HL-60/S4 treated with retinoic acid at 250 ng/mL for 4 days and 3 days (cell line): ENCODE data around the gene PEX19.
"Not testable (repeated sequence)": the region's sequence is repeated elsewhere in the genome, so short reads cannot be mapped to it uniquely, and the experiment has no call there.

Experiments
- in situ Hi-C: fragments of 300-500 bp; cut with MboI; formaldehyde crosslinking; loops from 2 replicates; pipeline ENCODE4 v1.7.0; 2022; ENCODE audit warnings: low sequenced_read_pairs

Gene PEX19, protein sequence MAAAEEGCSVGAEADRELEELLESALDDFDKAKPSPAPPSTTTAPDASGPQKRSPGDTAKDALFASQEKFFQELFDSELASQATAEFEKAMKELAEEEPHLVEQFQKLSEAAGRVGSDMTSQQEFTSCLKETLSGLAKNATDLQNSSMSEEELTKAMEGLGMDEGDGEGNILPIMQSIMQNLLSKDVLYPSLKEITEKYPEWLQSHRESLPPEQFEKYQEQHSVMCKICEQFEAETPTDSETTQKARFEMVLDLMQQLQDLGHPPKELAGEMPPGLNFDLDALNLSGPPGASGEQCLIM

DNA sequence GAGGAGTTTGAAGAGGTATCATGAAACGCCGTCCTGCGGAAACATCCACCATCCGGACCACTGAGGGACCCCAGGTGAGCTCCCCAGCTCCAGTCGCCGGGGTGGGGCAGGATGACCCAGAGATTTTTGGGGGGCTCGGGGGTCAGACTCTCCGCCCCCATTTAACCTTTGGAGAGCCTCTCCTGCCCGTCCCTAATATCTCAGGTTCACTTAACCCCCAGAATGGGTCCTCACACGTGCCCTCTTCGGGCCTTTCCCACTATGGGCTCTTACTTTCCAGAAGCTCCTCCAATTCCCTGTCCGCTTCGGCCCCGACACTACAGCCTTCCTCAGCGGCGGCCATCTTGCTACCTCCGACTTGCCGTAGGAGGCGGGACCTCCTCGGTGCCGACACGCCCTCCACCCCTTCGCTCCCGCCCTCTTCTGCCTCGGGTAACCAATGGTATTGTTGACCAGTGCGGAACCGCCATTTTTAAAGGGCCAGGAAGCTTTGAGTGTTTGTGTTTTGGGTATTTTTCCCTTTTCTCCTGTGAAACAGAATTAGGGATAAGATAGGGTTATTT, at the start of gene PEX19:
Gene PEX19, minus strand, starts transcription at position 352 of the 563 bp plus-strand sequence. Its CDS starts 9 bp downstream, at position 343.
- in situ Hi-C loops = no loop called here

DNA sequence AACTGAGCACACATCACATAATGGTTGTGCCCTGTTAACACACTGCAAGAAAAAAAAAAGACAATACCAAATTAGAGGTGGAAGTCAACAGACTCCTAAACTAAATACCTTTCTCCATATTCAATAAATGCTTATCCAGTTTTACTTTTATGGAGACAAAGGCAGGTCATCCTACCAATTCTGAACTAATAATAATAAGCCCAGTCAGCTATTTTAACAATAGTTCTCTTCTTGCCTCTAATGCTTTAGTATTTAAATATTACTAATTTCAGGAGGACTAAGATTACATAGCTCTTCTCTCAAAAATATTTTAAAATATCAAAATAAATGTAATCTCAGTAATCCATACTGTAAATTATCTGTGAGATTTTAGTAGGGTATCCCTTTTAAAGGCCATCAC, 47.6 kb upstream of the PEX19 start:
- in situ Hi-C loops = no loop called here

DNA sequence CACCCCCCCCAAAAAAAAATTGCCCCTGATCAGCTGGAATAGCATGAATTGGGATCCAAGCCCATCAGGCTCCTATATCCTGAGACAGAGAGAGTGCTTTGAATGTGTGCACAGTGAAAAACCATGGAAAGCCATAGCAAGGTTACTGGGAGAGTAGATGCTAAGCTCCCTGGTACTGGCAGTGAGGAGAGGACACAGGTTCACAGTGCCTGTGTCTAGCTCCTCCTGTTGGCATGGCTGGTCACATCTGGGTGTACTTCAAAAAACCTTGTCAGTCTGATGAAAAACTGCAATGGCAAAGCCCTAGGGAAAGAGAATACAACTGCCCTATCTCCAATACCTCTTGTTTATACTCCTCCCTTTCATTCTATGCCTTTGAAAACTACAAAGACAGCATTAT, 45.2 kb upstream of the PEX19 start:
- in situ Hi-C loops = no loop called here

DNA sequence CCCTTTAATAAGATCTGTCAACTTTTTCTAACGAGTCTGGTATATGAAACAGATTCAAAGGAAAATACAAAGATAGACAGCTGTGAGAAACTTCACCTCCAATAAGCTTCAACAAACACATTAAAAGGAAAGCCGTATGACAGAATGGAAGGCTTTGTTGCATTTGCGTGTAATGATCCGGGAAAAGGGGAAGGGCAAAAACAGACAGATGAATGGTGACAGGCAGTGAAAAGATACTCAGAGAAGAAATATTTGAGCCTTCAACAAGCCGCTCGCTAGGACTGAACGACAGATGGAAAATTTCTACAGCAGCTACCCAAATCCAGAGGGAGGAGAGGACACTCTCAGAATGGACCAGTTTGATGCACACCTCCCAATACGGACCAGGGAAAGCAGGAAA, 43.3 kb upstream of the PEX19 start:
- in situ Hi-C loops = no loop called here

DNA sequence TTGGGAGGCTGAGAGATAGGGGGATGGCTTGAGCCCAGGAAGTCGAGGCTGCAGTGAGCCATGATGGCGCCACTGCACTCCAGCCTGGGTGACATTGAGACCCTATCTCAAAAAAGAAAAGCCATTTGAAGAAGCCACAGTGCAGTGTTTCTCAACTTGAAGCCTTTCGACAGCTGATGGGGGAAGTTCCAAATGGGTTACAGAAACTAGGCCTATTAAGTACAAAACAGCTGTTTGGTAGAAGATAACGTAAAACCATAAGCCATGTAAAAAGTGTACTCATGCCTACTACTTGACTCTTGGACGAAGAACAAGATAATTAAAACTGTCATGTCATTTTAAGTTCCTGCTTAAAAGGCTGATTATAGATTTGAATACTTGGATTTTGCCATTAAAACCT, 41.5 kb upstream of the PEX19 start:
- in situ Hi-C loops = no loop called here

DNA sequence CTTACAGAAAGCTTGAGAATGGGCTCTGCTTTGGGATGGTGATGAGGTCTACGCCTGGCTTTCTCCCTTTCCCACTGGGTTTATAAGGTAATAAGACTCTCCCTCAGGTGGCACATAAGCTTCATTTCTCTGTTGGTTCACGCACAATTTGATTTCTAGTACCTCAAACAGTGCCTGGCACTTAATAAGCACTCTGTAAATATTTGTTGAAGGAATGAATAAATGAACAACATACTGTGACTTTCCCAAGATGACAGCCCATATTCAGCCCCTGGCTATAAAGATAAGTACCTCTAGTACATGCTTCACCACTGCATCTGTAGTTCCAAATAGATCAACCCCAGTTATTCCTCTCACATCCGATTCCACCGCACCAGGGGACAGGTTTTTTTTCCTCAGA, 40.3 kb upstream of the PEX19 start:
- in situ Hi-C loops = no loop called here

DNA sequence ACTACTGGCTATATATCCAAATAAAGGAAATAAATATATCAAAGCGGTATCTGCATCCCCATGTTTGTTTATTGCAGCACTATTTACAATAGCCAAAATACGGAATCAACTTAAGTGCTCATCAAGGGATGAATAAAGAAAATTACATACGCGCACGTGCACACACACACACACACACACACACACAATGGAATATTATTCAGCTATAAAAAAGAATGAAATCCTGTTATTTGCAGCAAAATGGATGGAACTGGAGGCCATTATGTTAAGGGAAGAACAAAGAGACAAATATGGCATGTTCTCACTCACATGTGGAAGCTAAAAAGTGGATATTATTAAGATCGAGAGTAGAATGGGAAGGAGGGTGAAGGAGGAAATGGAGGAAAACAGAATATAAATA, 37.9 kb upstream of the PEX19 start:
- in situ Hi-C loops = no loop called here

DNA sequence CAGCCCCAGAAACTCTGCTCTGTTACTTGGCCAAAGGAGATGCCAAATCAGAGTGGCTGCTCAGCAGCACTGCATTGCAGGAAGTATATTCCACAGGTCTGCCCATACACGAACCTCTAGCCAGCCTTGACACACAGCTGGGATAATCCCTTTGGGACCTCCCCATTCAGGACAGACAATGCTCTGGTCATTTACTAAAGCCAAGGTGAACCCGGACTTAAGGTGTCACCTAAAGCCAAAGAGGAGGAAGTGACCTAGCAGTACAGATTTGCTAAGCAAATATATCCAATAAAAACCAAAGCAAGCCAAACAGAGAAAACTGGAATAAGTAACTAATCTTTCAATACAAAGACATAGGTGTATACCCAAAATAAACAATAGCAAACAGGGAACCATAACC, 30.4 kb upstream of the PEX19 start:
- in situ Hi-C loops = no loop called here

DNA sequence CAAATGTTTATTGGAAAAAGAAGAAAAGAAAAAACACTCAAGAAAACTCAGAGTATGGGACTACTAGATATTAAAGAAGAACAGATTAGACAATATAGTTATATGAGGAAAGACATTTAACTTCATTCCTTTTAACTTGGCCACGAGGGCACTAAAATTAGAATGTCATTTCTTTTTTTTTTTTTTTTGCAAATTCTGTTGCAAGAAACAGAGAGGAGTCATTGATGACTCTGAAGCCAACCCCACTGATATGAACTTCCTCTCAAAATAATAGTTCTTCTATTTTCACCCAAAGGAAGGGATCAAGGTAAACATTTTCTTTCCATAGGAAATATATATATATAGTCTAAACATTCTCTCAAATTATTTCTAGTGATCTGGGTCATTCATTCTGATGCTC, 24.6 kb upstream of the PEX19 start:
- in situ Hi-C loops = no loop called here

DNA sequence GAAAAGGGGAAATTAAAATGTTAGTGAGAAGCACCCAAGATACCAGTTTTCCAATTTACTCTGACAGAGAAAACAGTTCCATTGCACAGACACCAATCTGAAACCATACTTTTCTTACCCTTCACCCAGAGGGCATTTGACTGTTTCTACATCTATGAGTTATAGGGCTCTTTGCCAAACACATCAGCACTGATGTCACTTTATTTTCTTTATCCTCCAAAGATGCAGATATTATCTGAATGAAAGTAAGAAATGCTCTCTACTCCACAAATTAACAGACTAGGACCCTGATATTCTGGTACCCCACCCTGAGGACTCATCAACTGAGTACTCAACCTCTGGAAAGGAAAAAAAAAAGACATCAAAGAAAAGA, 24.2 kb upstream of the PEX19 start:
- in situ Hi-C loops = no loop called here

DNA sequence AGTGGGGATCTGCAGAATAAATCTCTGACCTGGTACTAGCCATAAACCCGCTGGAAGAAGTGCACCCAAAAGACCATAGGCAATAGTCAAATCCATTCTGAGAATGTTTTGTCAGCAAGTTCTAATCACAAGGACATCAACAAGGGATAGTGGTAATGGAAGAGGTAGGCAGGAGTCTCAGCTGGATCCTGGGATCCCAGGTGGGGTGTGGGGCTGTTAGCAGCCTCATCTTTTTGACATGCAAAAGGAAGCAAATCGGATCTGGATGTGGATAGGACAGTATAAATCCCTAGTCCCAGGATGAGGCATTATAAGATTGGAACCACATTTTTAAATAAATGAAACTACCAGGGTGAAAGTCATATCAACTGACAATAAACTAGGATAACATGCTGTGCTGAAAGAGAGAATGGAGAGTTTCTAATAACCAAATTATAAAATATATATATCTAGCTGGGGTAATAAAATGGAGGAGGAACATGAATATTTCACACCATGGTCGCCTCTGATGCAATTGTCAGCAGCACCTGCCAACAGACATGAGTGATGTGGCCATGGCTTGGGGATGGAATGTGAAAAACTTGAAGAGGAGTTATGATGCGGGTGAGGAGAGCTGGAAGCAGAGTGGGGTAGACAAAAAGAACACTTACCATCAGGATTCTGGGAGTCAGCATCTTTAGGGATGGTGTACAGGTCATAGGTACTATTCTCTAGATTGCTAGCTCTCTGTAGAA, 23.7 kb upstream of the PEX19 start:
- in situ Hi-C loops = no loop called here

DNA sequence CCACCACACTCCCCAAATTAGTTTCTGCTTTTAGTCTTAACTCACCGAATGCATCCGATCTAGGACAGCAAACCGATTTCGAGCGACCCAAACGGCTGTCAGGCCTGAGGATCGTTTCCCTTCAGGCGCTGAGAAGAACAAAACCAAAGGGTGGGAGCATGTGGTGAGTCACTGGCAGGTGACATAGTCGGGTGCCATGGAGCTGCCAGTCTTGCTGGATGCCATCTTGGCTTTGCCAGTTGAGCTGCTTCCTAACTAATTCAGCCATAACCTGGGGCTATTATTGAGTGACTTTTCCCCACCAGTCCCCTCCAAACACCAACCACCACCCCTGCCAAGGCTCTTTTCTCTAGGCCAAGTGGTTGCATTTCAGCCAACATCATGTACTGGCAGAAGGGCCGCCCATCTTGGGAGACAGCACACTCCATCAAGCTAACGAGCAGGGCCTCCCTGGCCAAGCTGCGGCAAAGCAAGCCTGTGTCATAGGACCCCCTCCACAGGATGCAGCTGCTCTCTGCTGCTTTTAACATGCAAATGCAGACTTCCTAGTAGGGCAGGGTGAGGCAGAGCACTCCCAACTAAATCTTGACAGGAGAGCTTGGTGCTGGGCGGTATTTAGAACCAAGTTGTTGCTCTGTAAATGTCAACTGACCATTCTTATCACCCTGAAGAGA, 22.3 kb upstream of the PEX19 start:
- in situ Hi-C loops = no loop called here

DNA sequence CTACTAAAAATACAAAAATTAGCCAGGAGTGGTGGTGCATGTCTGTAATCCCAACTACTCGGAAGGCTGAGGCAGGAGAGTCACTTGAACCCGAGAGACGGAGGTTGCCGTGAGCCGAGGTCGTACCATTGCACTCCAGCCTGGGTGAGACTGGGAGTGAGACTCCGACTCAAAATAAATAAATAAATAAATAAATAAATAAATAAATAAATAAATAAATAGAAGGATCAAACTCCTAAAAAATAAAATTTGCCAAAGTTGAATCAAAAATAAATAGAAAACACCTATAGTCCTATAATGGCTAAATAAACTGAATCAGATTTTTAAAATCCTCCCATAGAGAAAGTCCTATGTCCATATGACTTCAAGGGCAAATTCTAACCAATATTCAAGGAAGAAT, 15.2 kb upstream of the PEX19 start:
- in situ Hi-C loops = no loop called here

DNA sequence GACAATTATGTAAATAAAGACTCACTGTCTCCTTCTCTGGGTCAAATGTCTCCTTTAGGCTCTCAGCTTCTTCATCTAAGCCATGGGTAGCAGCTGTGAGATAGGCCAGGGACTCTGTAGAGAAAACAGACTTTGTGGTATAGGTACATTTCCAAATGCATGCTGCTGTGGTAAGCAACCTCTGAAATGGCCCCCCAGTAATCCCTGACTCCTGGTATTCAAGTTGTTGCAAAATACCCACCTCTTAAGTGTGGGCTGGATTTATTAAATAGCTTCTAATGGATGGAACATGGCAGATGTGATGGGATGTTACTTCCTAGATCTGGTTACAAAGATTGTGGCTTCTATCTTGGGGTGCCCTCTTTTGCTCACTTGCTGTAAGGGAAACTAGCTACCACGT, 11.1 kb upstream of the PEX19 start:
- in situ Hi-C loops = no loop called here

DNA sequence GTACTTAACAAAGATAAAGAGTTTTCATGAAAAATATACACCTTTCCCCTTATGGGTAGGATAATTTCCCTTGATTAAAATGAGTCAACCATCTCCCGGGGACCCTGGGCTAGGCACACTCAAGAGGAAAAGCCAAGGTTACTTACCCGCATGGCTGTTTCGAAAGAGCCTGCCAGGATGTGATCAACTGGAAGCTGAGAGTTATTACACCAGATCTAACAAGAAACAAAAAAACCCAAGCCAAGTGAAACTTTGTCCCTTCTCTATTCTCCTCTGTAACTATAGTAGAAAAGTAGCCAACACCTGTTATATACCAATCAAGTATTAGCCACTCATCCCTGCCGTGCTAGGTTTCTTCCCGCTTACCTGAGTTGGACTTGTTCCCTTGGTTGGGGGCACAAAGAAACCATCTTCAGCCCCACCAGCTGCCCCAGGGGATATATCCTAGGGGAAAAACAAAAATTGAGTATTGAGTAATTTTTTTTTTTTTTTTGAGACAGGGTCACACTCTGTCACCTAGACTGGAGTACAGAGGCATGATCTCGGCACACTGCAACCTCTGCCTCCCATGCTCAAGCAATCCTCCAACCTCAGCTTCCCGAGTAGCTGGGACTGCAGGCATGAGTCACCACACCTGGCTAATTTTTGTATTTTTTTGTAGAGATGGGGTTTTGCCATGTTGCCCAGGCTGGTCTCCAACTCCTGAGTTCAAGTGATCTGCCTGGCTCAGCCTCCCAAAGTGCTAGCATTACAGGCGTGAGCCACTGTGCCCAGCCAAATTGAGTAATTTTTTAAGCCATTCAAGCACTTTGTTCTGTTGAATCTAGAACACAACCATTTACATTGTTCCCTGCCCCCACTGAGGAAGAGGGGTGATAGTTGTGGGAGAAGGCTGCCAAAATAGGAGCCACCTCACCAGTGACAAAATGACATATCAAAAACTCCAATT, 8.4 kb upstream of the PEX19 start:
- in situ Hi-C loops = no loop called here

DNA sequence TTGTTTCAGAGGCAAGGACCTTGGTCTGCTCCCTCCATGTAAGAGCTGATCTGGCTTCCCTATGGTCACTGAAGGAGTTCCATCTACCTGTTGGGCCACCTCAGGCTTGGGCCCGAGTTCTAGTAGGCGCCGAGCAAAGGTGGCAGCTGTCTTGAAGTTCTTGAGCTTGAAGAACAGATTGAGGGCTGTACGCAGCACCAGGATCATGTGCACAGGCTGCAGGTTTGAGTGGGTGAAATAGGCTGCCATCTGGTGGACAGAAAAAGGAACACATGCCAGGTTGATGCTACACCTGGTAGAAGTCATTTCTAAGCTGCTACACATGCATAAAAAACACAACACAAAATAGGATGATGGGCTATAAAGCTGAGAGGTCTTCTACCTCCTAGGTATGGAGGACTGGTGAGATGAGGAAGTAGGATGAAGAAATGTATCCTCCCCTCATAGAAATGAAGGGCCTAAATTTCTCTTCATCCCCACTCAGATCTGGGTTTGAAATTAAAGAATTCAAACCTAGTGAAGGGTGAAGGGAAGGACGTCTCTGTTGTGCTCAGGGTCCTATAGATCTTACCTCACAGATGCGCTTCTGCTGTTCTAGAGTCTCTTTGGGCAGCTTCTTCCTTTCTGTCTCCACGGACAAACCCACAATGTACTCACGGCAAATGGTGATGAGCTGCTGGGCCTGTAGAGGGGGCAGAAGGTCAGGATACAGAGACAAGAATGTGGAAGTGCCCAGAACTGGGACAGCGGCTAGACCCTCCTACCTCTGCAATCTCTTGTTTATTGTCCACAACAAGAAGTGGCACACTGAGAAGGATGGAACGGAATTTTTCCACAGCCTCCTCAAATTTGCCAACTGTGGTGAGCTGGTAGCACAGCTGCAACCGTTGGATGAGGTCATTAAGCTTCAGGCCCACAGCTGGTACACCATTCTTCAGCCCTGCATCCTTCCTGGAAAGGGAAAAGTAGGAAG, 6.6 kb upstream of the PEX19 start:
- in situ Hi-C loops = no loop called here

DNA sequence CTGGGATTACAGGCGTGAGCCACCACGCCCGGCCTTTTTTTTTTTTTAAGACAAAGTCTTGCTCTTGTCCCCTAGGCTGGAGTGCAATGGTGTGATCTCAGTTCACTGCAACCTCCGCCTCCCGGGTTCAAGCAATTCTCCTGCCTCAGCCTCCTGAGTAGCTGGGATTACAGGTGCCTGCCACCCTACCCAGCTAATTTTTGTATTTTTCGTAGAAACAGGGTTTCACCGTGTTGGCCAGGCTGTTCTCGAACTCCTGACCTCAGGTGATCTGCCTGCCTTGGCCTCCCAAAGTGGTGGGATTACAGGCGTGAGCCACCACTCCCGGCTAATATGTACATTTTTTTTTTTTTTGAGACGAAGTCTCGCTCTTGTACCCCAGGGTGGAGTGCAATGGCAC, 2.8 kb upstream of the PEX19 start:
- in situ Hi-C loops = not testable (repeated sequence)

DNA sequence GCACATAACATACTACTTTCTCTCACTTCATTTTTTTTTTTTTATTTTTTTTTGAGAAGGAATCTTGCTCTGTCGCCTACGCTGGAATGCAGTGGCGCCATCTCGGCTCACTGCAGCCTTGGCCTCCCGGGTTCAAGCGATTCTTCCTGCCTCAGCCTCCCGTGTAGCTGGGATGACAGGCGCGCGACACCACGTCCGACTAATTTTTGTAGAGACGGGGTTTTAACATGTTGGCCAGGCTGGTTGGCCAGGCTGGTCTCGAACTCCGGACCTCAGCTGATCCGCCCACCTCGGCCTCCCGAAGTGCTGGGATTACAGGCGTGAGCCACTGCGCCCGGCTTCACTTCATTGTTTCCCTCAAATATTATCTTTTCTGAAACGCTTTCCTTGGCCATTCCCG, 573 bp upstream of the PEX19 start:
- in situ Hi-C loops = no loop called here

DNA sequence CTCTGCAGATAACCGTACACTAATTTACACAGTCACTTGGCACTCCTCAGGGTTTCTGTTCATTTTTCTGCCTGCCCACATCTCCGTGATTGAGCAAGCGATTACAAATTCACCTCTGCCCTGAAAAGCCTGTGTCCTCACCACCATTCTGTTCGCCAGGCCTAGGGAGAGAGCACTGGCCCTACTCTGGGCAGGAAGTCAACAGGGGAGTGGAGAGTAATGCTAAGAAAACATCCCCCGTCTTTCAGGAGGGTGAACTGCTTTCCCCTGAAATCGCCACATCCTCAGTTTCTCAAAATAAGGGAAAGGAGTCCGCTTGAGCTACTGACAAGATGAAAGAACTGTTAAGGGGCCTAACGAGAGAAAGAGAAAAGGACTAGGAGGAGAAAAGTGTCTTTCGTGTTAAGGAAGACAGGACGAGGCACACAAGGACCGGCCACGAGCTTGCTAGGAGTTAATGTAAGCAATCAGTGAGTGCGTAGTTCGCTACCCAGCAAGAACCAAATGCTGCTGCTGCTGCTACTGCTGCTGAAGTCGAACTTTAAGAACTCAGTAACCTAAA, 632 bp downstream of the PEX19 start:
- in situ Hi-C loops = no loop called here
